ENCODE results near the gene CAVIN3. TPM values are rescaled to one million over a fixed set of nuclear protein-coding genes. Genes with fewer than 3 reads are reported as not detected.

CAVIN3 gene
- total and polyA plus RNA-seq, 9 of the 15 experiments (the other 6 are each of a cell fraction or from before 2014, with no cell fraction given): 0.13 TPM; not detected in 8

GRCh38 chr11:6319704-6320410 lies 444 bp downstream of the CAVIN3 start:
- FAIRE-seq (no peak), DNase-seq (ENCODE audit: extremely low read depth in 1 of 4, low spot score in 3 of 4) (peak; percentile 15 to 52 (median 39)), ATAC-seq (peak; percentile 59; the same call in 2 of the 3 replicates)
- intact Hi-C loops (cut with micrococcal nuclease): no loop called here
- H2AFZ ChIP-seq (ENCODE audit: low read depth, low read length): peak overlapping the region; percentile 10
- 41% methylated on average over 44 of the region's 50 CpGs for WGBS (ENCODE audit: insufficient coverage, low coverage, missing lambda C conversion rate)
- H3K9me1 ChIP-seq (ENCODE audit: control insufficient read depth, insufficient read depth, low read length): no peaks in the 10 kb centered on the region
- H4K20me1 ChIP-seq (replicated peaks; ENCODE audit: control insufficient read depth, insufficient read depth, low read length): no peaks in the 10 kb centered on the region
- no peak overlapping the region; a peak in 1 of 4 replicates for H3K9ac ChIP-seq (ENCODE audit: insufficient read depth in 1 of 2, low read depth in 2 of 2, low read length in 2 of 2)
- H3K4me3 ChIP-seq: no peak overlapping the region
- no peak overlapping the region for H3K27ac ChIP-seq (ENCODE audit: extremely low read depth, low read depth, low read length)
- ChIA-PET POLR2A (interaction anchor here (0.5 to 0.6 kb wide), 2 partner anchors 44 to 77 kb away, joined by 3 read pairs; no protein-coding TSS in a partner anchor), CTCF (ENCODE audit: low intra/inter-chr PET ratio) (no interaction called here)
- no peaks in the 10 kb centered on the region for H3K79me2 ChIP-seq (ENCODE audit: control insufficient read depth, insufficient read depth, low read length)
- no TSS peak for BruUV-seq (replicated peaks)
- no peak for TF ChIP-seq ZNF121 (CRISPR knock-in tag; conservative IDR thresholded peaks at IDR 0.05)
- 0 out of 2 replicates have a peak, but pooled peaks have one; percentile 23 for TF ChIP-seq THAP12 (CRISPR knock-in tag; IDR thresholded peaks at IDR 0.05)
- peak; percentile 94 for TF ChIP-seq ZBTB33 (CRISPR knock-in tag; IDR thresholded peaks at IDR 0.05)
- H3K4me2 ChIP-seq (ENCODE audit: insufficient read depth, low read length): no peak overlapping the region
- peaks cover 3 to 19% of the 10 kb centered on the region in 2 experiments; a peak in 4 of 5 replicates for H3K4me1 ChIP-seq (replicated peaks in 1 of 2; ENCODE audit: control insufficient read depth in 2 of 2, insufficient read depth in 2 of 2, low read length in 2 of 2)
- H3K36me3 ChIP-seq (ENCODE audit: control insufficient read depth, insufficient read depth, low read length): no peaks in the 10 kb centered on the region
- no peaks in the 10 kb centered on the region for H3K9me3 ChIP-seq (replicated peaks; ENCODE audit: control insufficient read depth, insufficient read depth, low read depth, low read length)
- in situ Hi-C loops (cut with MboI): no loop called here
- peaks cover 23 to 54% of the 10 kb centered on the region in 2 experiments; a peak in 4 of 5 replicates for H3K27me3 ChIP-seq (ENCODE audit: control insufficient read depth in 2 of 2, insufficient read depth in 2 of 2, low read length in 2 of 2)

Measured in K562 (cell line).